Caco-2 (cell line): ENCODE data around the gene KCTD18. TPM values are rescaled to one million over a fixed set of nuclear protein-coding genes. Genes with fewer than 3 reads are reported as not detected.

ENCODE experiments used
- BruUV-seq: library from RNA; stranded (reverse); fragments of 400-500 nt; replicated peaks from 2 replicates; lab custom pipeline; 2021; lab: Mats Ljungman, UMichigan
- CTCF ChIA-PET: fragments of 300-600 bp; sonication (Branson Sonifier 250); formaldehyde crosslinking; loops from one replicate; lab custom pipeline; 2022; ENCODE audit warnings: antibody characterized with exemption; lab: Charles Lee
- POLR2A ChIA-PET: fragments of 300-600 bp; sonication (Branson Sonifier 250); formaldehyde crosslinking; loops from one replicate; lab custom pipeline; 2022; ENCODE audit warnings: antibody characterized with exemption; lab: Charles Lee
- DNase-seq, 2 experiments: peaks; one replicate each; pipeline versions ENCODE4 v3.0.0 to v3.0.0-alpha.2; 2020 to 2022
- H3K27me3 ChIP-seq: replicated peaks from 2 replicates; pipeline ENCODE4 v1.6.0; 2011; ENCODE audit warnings: low read length; ENCODE audit not compliant: control insufficient read depth, insufficient read depth
- H3K36me3 ChIP-seq: 2 replicates; pipeline ENCODE4 v1.5.1; 2011; ENCODE audit warnings: low read length; ENCODE audit not compliant: control insufficient read depth, insufficient read depth
- H3K4me1 ChIP-seq: fragments of 250-450 bp; sonication (Bioruptor Pico); 2 replicates; pipeline ENCODE4 v1.5.1; 2020; ENCODE audit warnings: mild to moderate bottlenecking
- H3K4me3 ChIP-seq: 2 replicates; pipeline ENCODE4 v1.5.1; 2011; ENCODE audit warnings: low read depth, mild to moderate bottlenecking, control low read depth, low read length
- H3K9me3 ChIP-seq: fragments of 250-450 bp; sonication (Bioruptor Pico); 2 replicates; pipeline ENCODE4 v1.5.1; 2020; ENCODE audit warnings: mild to moderate bottlenecking, moderate library complexity
- H3K27ac Mint-ChIP-seq: one replicate; pipeline ENCODE4 v1.8.0; 2022; ENCODE audit warnings: mixed read lengths; ENCODE audit not compliant: unreplicated experiment
- H3K27me3 Mint-ChIP-seq: one replicate; pipeline ENCODE4 v1.8.0; 2022; ENCODE audit warnings: mixed read lengths; ENCODE audit not compliant: insufficient read depth, unreplicated experiment
- H3K36me3 Mint-ChIP-seq: one replicate; pipeline ENCODE4 v1.8.0; 2022; ENCODE audit warnings: mild to moderate bottlenecking, mixed read lengths; ENCODE audit not compliant: insufficient read depth, unreplicated experiment
- H3K4me1 Mint-ChIP-seq: one replicate; pipeline ENCODE4 v1.8.0; 2022; ENCODE audit warnings: low read depth, mixed read lengths; ENCODE audit not compliant: unreplicated experiment
- H3K4me3 Mint-ChIP-seq: one replicate; pipeline ENCODE4 v1.8.0; 2022; ENCODE audit warnings: mild to moderate bottlenecking, moderate library complexity, mixed read lengths; ENCODE audit not compliant: unreplicated experiment
- H3K9me3 Mint-ChIP-seq: one replicate; pipeline ENCODE4 v1.8.0; 2022; ENCODE audit warnings: mixed read lengths; ENCODE audit not compliant: unreplicated experiment
- CTCF ChIP-seq, 2 experiments: fragments of 200-600 bp in 1 of 2; IDR thresholded peaks; 1 replicate in 1 of 2; 2 replicates in 1 of 2; pipeline versions ENCODE4 v1.5.1 to v1.8.0; 2011 to 2022; ENCODE audit warnings: antibody characterized with exemption in 1 of 2, control low read depth in 1 of 2, inconsistent platforms in 1 of 2, low read depth in 1 of 2, low read length in 1 of 2, mild to moderate bottlenecking in 1 of 2, moderate library complexity in 1 of 2; ENCODE audit not compliant: insufficient read depth in 1 of 2, severe bottlenecking in 1 of 2, unreplicated experiment in 1 of 2
- intact Hi-C: fragments of 100-400 bp; cut with micrococcal nuclease; formaldehyde crosslinking; loops from one replicate; pipeline ENCODE4 v1.10.0; 2022; ENCODE audit not compliant: unreplicated experiment
- total RNA-seq: library from RNA; stranded (reverse); gene quantifications from 2 replicates; pipeline ENCODE4 v1.2.3, GENCODE V29; 2022

The KCTD18 gene
- total RNA-seq, 1 experiment from 2014 or later, result 8.6 TPM

GRCh38 chr2:200466425-200467418, 43.1 kb downstream of the KCTD18 start:
- Mint-ChIP-seq H3K4me1 (no peaks in the 10 kb centered on the region), H3K27me3 (no peaks in the 10 kb centered on the region), H3K4me3 (no peak overlapping the region), H3K9me3 (no peaks in the 10 kb centered on the region), H3K27ac (no peak overlapping the region), H3K36me3 (peaks cover 82% of the 10 kb centered on the region)
- no peaks in the 10 kb centered on the region for H3K4me1 ChIP-seq
- ChIA-PET CTCF (interaction anchor here (1.2 kb wide), 1 partner anchor 43 kb away, joined by 3 read pairs; the partner anchor contains the start of gene KCTD18), POLR2A (no interaction called here)
- peaks cover 7% of the 10 kb centered on the region for H3K36me3 ChIP-seq
- intact Hi-C loops, result no loop called here
- no TSS peak for BruUV-seq
- H3K27me3 ChIP-seq, result no peaks in the 10 kb centered on the region
- no peak for DNase-seq
- no peak for TF ChIP-seq CTCF (IDR thresholded peaks at IDR 0.05; ENCODE audit: insufficient read depth in 1 of 2, low read depth in 1 of 2, low read length in 1 of 2, severe bottlenecking in 1 of 2, unreplicated experiment in 1 of 2)
- no peaks in the 10 kb centered on the region for H3K9me3 ChIP-seq
- no peak overlapping the region for H3K4me3 ChIP-seq

GRCh38 chr2:200463452-200463851, 46.4 kb downstream of the KCTD18 start:
- H3K4me3 ChIP-seq, result no peak overlapping the region
- no TSS peak for BruUV-seq

More at GRCh38 chr2:200463452-200463851, 46.4 kb downstream of the KCTD18 start:
- CTCF ChIA-PET, result no interaction called here
- no peaks in the 10 kb centered on the region for H3K27me3 ChIP-seq
- H3K36me3 ChIP-seq, result peaks cover 7% of the 10 kb centered on the region
- no peak for TF ChIP-seq CTCF (IDR thresholded peaks at IDR 0.05; ENCODE audit: insufficient read depth in 1 of 2, low read depth in 1 of 2, low read length in 1 of 2, severe bottlenecking in 1 of 2, unreplicated experiment in 1 of 2)
- Mint-ChIP-seq H3K27ac (no peak overlapping the region), H3K4me3 (no peak overlapping the region), H3K36me3 (peaks cover 75% of the 10 kb centered on the region), H3K4me1 (no peaks in the 10 kb centered on the region), H3K27me3 (no peaks in the 10 kb centered on the region), H3K9me3 (no peaks in the 10 kb centered on the region)
- POLR2A ChIA-PET, result no interaction called here
- no peak for DNase-seq
- H3K9me3 ChIP-seq, result no peaks in the 10 kb centered on the region
- no peaks in the 10 kb centered on the region for H3K4me1 ChIP-seq
- intact Hi-C loops, result no loop called here
